Adrenal gland (tissue), 12 donors: ENCODE data around the gene NOP16. TPM values are rescaled to one million over a fixed set of nuclear protein-coding genes. Genes with fewer than 3 reads are reported as not detected.

ENCODE experiments used
- DNase-seq, 7 donors: peaks; one replicate each; pipeline ENCODE4 v3.0.0-alpha.2; 2019 to 2020
- H3K27ac ChIP-seq, 5 donors: fragments of 200-600 bp; sonication (generic) in 4 of 5; 1 replicate in 3 of 5; 2 replicates in 2 of 5; pipeline versions ENCODE4 v1.5.1 to v1.8.0; 2016 to 2020; ENCODE audit warnings: mild to moderate bottlenecking in 1 of 5
- H3K27me3 ChIP-seq: fragments of 200-600 bp; 2 replicates; pipeline ENCODE4 v1.8.0; 2021
- H3K36me3 ChIP-seq, 2 donors: fragments of 200-600 bp; replicated peaks in 1 of 2; 1 replicate in 1 of 2; 2 replicates in 1 of 2; pipeline versions ENCODE4 v1.5.1 to v1.8.0; 2018 to 2022
- H3K4me1 ChIP-seq, 2 donors: fragments of 200-600 bp; replicated peaks in 1 of 2; 1 replicate in 1 of 2; 2 replicates in 1 of 2; pipeline versions ENCODE4 v1.5.1 to v1.8.0; 2018 to 2021
- H3K4me3 ChIP-seq, 4 donors: fragments of 200-600 bp; sonication (generic) in 3 of 4; one replicate each; pipeline ENCODE4 v1.5.1; 2016 to 2018
- H3K9me3 ChIP-seq, 3 donors: fragments of 200-600 bp; sonication (generic) in 1 of 3; replicated peaks in 1 of 3; 1 replicate in 2 of 3; 2 replicates in 1 of 3; pipeline versions ENCODE4 v1.5.1 to v1.8.0; 2016 to 2021
- POLR2A ChIP-seq, 2 donors: fragments of 450-650 bp; IDR thresholded peaks; one replicate each; pipeline ENCODE4 v1.6.1; 2017; ENCODE audit warnings: antibody characterized with exemption in 2 of 2, mild to moderate bottlenecking in 2 of 2, moderate library complexity in 1 of 2
- WGBS, 4 donors: extraction: QIAGEN DNeasy Blood & Tissue Kit in 2 of 4; methylation state at CpG; one replicate each; pipeline versions ENCODE4 v1.1.5 to v1.1.7; 2013 to 2017; 5-methylcytosine and 5-hydroxymethylcytosine counted together
- intact Hi-C, 2 donors: fragments of 100-400 bp; cut with DNase I; formaldehyde crosslinking; loops; one replicate each; pipeline versions ENCODE4 v1.14.1 to v1.15.0; 2022 to 2023
- polyA plus RNA-seq, 3 donors: library from polyadenylated mRNA; stranded (reverse); fragments of 200-250 nt in 2 of 3; fragments of 350-450 nt in 1 of 3; fragmentation: Illumina TruSeq in 1 of 3; extraction: RNeasy Lipid Tissue Mini Kit (QIAGEN cat#74804) in 1 of 3; gene quantifications; one replicate each; pipeline ENCODE4 v1.2.3, GENCODE V29; 2013 to 2014
- total RNA-seq, 9 donors: library from RNA; depleted of rRNA in 4 of 9; stranded (reverse); fragments of >200 nt in 4 of 9; fragments of 120-200 nt in 1 of 9; fragmentation: NEBNext Ultra II Directional in 1 of 9; extraction: Animal tissue kit (Norgen Biotek cat#: 25700) in 1 of 9; gene quantifications; one replicate each; pipeline versions ENCODE4 v1.1.0 to v1.2.4, GENCODE V29; 2013 to 2023
- TF ChIP-seq, protein P1 (sequence below), 6 experiments: fragments of 450-650 bp in 4 of 6; fragments of 200-600 bp in 2 of 6; sonication (generic) in 1 of 6; IDR thresholded peaks; 1 replicate in 5 of 6; 2 replicates in 1 of 6; pipeline versions ENCODE4 v1.5.1 to v1.8.0; 2016 to 2021; ENCODE audit warnings: antibody characterized with exemption in 6 of 6, mild to moderate bottlenecking in 2 of 6, moderate library complexity in 1 of 6
- donor health status: healthy with polysubstance abuse.
- donor health status: Bipolar disorder and iron deficiency.
- donor health status: DM: yes; HTN: yes; CAD: no.
- donor health status: DM: no; HTN: no; CAD: no.
- donor health status: DM: no; HTN: no; CAD: no.
- donor health status: DM: yes; HTN: yes; CAD: no.

NOP16 gene
- total and polyA plus RNA-seq, 12 donors: 6.2 to 62.1 (median 26.5) TPM

- H3K9me3 ChIP-seq: no peaks in the 10 kb centered on the region
- peaks cover 0 to 36% of the 10 kb centered on the region in 2 donors for H3K36me3 ChIP-seq
- WGBS, 4 donors: 90 to 98% (median 92%) methylated on average over 4 of the region's 4 CpGs
- peak overlapping the region in 1 of 5 donors; percentile 17 for H3K27ac ChIP-seq
- no peak for DNase-seq
- H3K27me3 ChIP-seq: no peaks in the 10 kb centered on the region
- no peak overlapping the region for H3K4me3 ChIP-seq
- TF ChIP-seq, protein P1, sequence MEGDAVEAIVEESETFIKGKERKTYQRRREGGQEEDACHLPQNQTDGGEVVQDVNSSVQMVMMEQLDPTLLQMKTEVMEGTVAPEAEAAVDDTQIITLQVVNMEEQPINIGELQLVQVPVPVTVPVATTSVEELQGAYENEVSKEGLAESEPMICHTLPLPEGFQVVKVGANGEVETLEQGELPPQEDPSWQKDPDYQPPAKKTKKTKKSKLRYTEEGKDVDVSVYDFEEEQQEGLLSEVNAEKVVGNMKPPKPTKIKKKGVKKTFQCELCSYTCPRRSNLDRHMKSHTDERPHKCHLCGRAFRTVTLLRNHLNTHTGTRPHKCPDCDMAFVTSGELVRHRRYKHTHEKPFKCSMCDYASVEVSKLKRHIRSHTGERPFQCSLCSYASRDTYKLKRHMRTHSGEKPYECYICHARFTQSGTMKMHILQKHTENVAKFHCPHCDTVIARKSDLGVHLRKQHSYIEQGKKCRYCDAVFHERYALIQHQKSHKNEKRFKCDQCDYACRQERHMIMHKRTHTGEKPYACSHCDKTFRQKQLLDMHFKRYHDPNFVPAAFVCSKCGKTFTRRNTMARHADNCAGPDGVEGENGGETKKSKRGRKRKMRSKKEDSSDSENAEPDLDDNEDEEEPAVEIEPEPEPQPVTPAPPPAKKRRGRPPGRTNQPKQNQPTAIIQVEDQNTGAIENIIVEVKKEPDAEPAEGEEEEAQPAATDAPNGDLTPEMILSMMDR (IDR thresholded peaks at IDR 0.05): no peak
- no peak for TF ChIP-seq POLR2A (IDR thresholded peaks at IDR 0.05)
- H3K4me1 ChIP-seq: peaks cover 12 to 24% of the 10 kb centered on the region in 2 donors
- intact Hi-C loops: no loop called here
Observed at GRCh38 chr5:176391479-176391878, 3.1 kb upstream of the NOP16 start.

DNA sequence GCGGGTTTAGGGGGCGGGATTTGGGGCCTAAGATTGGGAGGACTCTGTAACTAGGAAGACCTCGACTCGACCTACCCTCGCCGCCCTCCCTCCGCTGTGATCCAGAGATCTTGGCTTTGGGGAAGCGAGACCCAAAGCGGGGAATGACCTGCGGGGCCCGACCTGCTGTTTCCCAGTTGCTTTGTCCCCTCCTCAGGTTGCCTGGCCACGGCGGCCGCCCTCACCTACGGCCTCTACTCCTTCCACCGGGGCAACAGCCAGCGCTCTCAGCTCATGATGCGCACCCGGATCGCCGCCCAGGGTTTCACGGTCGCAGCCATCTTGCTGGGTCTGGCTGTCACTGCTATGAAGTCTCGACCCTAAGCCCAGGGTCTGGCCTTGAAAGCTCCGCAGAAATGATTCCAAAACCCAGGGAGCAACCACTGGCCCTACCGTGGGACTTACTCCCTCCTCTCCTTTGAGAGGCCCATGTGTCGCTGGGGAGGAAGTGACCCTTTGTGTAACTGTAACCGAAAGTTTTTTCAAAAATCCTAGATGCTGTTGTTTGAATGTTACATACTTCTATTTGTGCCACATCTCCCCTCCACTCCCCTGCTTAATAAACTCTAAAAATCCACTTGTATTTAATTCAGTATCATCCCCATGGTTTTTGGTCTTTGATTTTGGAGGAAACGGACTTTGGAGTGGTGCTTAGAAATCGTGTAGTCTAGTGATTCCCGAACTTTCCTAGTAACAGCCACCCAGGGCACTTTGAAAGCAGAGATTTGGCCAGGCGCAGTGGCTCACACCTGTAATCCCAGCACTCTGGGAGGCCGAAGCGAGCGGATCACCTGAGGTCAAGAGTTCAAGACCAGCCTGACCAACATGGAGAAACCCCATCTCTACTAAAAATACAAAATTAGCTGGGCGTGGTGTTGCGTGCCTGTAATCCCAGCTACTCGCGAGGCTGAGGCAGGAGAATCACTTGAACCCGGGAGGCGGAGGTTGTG, 1.0 kb upstream of the NOP16 start:
- Histone ChIP-seq H3K27ac (peak overlapping the region; percentile 90 to 99 (median 95)), H3K36me3 (peaks cover 0 to 44% of the 10 kb centered on the region in 2 donors), H3K27me3 (no peaks in the 10 kb centered on the region), H3K9me3 (no peaks in the 10 kb centered on the region), H3K4me1 (peaks cover 12 to 24% of the 10 kb centered on the region in 2 donors), H3K4me3 (peak overlapping the region in 3 of 4 donors; percentile 58 to 89 (median 80))
- 25 to 42% (median 27%) methylated on average over 22 to 41 of the region's 41 CpGs for WGBS, 4 donors
- intact Hi-C loops: loop anchor here in 1 of 2 donors (2.0 kb wide), 1 partner anchor 25 kb away; no protein-coding TSS in a partner anchor
- DNase-seq: no peak
- TF ChIP-seq POLR2A (IDR thresholded peaks at IDR 0.05): peak; percentile 81 to 94
- TF ChIP-seq, protein P1 (IDR thresholded peaks at IDR 0.05): no peak

DNA sequence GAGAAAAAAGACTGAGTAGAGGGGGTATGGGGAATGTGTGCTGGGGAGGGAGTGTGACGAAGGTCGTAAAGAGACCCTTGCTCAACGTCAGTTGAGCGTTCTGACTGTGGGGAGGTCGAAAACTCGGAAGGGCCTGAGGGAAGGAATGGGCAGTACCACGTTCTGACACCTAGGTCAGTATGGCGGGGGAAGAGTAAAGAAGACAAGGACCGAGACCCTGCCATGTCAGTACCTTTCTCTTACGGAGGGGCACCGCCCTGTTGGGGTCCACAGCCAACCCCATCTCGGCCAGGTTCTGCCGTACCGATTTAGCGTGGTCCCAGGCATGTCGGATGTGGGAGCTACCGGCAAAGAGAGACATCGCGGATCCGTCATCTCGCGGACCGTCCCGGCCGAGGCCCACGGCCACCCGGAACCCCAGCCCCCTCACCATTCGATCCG, 375 bp downstream of the NOP16 start:
- intact Hi-C loops: loop anchor here in 1 of 2 donors (2.0 kb wide), 1 partner anchor 27 kb away; no protein-coding TSS in a partner anchor

More for the DNA sequence above, 375 bp downstream of the NOP16 start:
- H3K4me1 ChIP-seq: peaks cover 12 to 24% of the 10 kb centered on the region in 2 donors
- H3K27ac ChIP-seq: peak overlapping the region in 2 of 5 donors; percentile 96 to 99
- H3K36me3 ChIP-seq: peaks cover 0 to 46% of the 10 kb centered on the region in 2 donors
- no peaks in the 10 kb centered on the region for H3K27me3 ChIP-seq
- peak in 1 of 7 donors; percentile 28 for DNase-seq
- no peak for TF ChIP-seq POLR2A (IDR thresholded peaks at IDR 0.05)
- TF ChIP-seq, protein P1 (IDR thresholded peaks at IDR 0.05): no peak
- no peaks in the 10 kb centered on the region for H3K9me3 ChIP-seq
- 0 to 1% (median 0%) methylated on average over 18 to 29 of the region's 29 CpGs for WGBS, 4 donors
- peak overlapping the region; percentile 17 to 89 (median 73) for H3K4me3 ChIP-seq
